GM23338 (cell line): ENCODE measurements around the gene VILL. TPM values are rescaled to one million over a fixed set of nuclear protein-coding genes. Genes with fewer than 3 reads are reported as not detected.
A peak's percentile ranks its signal among the peaks of the same experiment; 100 is the strongest.

Experiments
- ATAC-seq: fragments of 200-7000 bp; cut with Tn5 transposase; 3 replicates; pipeline ENCODE4 v1.9.1; 2020
- DNase-seq: peaks from one replicate; pipeline ENCODE4 v3.0.0-alpha.2; 2015; ENCODE audit warnings: low spot score
- H2AFZ ChIP-seq: fragments of 200-600 bp; sonication (generic); 2 replicates; pipeline ENCODE4 v1.8.0; 2016; ENCODE audit warnings: antibody characterized with exemption, mild to moderate bottlenecking, moderate library complexity
- H3F3A ChIP-seq: fragments of 200-600 bp; sonication (generic); replicated peaks from 2 replicates; pipeline ENCODE4 v1.8.0; 2017; ENCODE audit warnings: antibody characterized with exemption, mixed run types, low read depth
- H3K27ac ChIP-seq: fragments of 200-600 bp; sonication (generic); 2 replicates; pipeline ENCODE4 v1.6.1; 2016; ENCODE audit warnings: low read depth
- H3K27me3 ChIP-seq: fragments of 200-600 bp; sonication (generic); 2 replicates; pipeline ENCODE4 v1.8.0; 2016; ENCODE audit warnings: mild to moderate bottlenecking, mixed run types, moderate library complexity; ENCODE audit not compliant: insufficient read depth
- H3K36me3 ChIP-seq: fragments of 200-600 bp; sonication (generic); 2 replicates; pipeline ENCODE4 v1.8.0; 2016; ENCODE audit warnings: mild to moderate bottlenecking; ENCODE audit not compliant: insufficient read depth
- H3K4me1 ChIP-seq: fragments of 200-600 bp; sonication (generic); 2 replicates; pipeline ENCODE4 v1.8.0; 2016; ENCODE audit warnings: mild to moderate bottlenecking, moderate library complexity; ENCODE audit not compliant: insufficient read depth
- H3K4me2 ChIP-seq: fragments of 200-600 bp; sonication (generic); 2 replicates; pipeline ENCODE4 v1.7.1; 2017; ENCODE audit warnings: mixed run types
- H3K4me3 ChIP-seq: fragments of 200-600 bp; sonication (generic); 2 replicates; pipeline ENCODE4 v1.6.1; 2016; ENCODE audit warnings: mixed run types
- H3K79me2 ChIP-seq: fragments of 200-600 bp; sonication (generic); replicated peaks from 2 replicates; pipeline ENCODE4 v1.8.0; 2017; ENCODE audit warnings: mild to moderate bottlenecking; ENCODE audit not compliant: insufficient read depth
- H3K9me2 ChIP-seq: fragments of 200-600 bp; sonication (generic); 2 replicates; pipeline ENCODE4 v1.8.0; 2017; ENCODE audit not compliant: insufficient read depth
- H4K20me1 ChIP-seq: fragments of 200-600 bp; sonication (generic); replicated peaks from 2 replicates; pipeline ENCODE4 v1.8.0; 2017; ENCODE audit warnings: mild to moderate bottlenecking; ENCODE audit not compliant: insufficient read depth
- H3K27ac Mint-ChIP-seq: 2 replicates; pipeline ENCODE4 v1.8.0; 2020; ENCODE audit warnings: inconsistent platforms, mild to moderate bottlenecking, moderate library complexity, mixed read lengths
- H3K27me3 Mint-ChIP-seq: 3 replicates; pipeline ENCODE4 v1.8.0; 2022; ENCODE audit warnings: low read depth, mild to moderate bottlenecking, moderate library complexity, mixed read lengths, inconsistent platforms; ENCODE audit not compliant: insufficient read depth, poor library complexity
- H3K36me3 Mint-ChIP-seq: 3 replicates; pipeline ENCODE4 v1.8.0; 2021; ENCODE audit warnings: low read depth, mild to moderate bottlenecking, inconsistent platforms, moderate library complexity, mixed read lengths
- H3K4me1 Mint-ChIP-seq: 3 replicates; pipeline ENCODE4 v1.8.0; 2020; ENCODE audit warnings: mild to moderate bottlenecking, inconsistent platforms, mixed read lengths
- H3K4me3 Mint-ChIP-seq: 3 replicates; pipeline ENCODE4 v1.8.0; 2021; ENCODE audit warnings: moderate library complexity, mild to moderate bottlenecking, inconsistent platforms, mixed read lengths
- H3K9me3 Mint-ChIP-seq: 3 replicates; pipeline ENCODE4 v1.8.0; 2020; ENCODE audit warnings: moderate library complexity, mild to moderate bottlenecking, inconsistent platforms, mixed read lengths
- CREB1 ChIP-seq: fragments of 250-450 bp; sonication (Bioruptor Pico); IDR thresholded peaks from 2 replicates; pipeline ENCODE4 v1.5.0; 2020; ENCODE audit warnings: low read depth, mild to moderate bottlenecking, moderate library complexity
- CTCF ChIP-seq, 2 experiments: fragments of 200-600 bp in 1 of 2; sonication (generic) in 1 of 2; conservative IDR thresholded peaks; 2 replicates each; pipeline versions ENCODE4 v1.5.1 to v1.6.1; 2016 to 2017; ENCODE audit warnings: antibody characterized with exemption in 2 of 2, low read depth in 2 of 2, mild to moderate bottlenecking in 2 of 2, moderate library complexity in 1 of 2
- EZH2 ChIP-seq: fragments of 200-600 bp; sonication (generic); IDR thresholded peaks from one replicate; pipeline ENCODE4 v1.8.0; 2017; ENCODE audit warnings: antibody characterized with exemption, mild to moderate bottlenecking, low read depth; ENCODE audit not compliant: unreplicated experiment
- EZH2phosphoT487 ChIP-seq: fragments of 200-600 bp; sonication (generic); IDR thresholded peaks from one replicate; pipeline ENCODE4 v1.8.1; 2018; ENCODE audit warnings: antibody characterized with exemption; ENCODE audit not compliant: unreplicated experiment
- JUNB ChIP-seq: IDR thresholded peaks from one replicate; pipeline ENCODE4 v1.6.1; 2016; ENCODE audit warnings: antibody characterized with exemption; ENCODE audit not compliant: unreplicated experiment
- NANOG ChIP-seq: IDR thresholded peaks from 2 replicates; pipeline ENCODE4 v1.6.1; 2016; ENCODE audit warnings: antibody characterized with exemption, borderline replicate concordance
- POLR2AphosphoS5 ChIP-seq: IDR thresholded peaks from 2 replicates; pipeline ENCODE4 v1.6.1; 2016; ENCODE audit warnings: antibody characterized with exemption, low read depth
- REST ChIP-seq: IDR thresholded peaks from one replicate; pipeline ENCODE4 v1.6.1; 2018; ENCODE audit warnings: antibody characterized with exemption; ENCODE audit not compliant: unreplicated experiment
- STAT1 ChIP-seq: IDR thresholded peaks from one replicate; pipeline ENCODE4 v1.6.1; 2016; ENCODE audit warnings: antibody characterized with exemption; ENCODE audit not compliant: unreplicated experiment
- ZNF114 ChIP-seq: fragments of 250-450 bp; sonication (Bioruptor Pico); IDR thresholded peaks from 2 replicates; pipeline ENCODE4 v1.5.0; 2020; ENCODE audit warnings: mild to moderate bottlenecking, moderate library complexity
- ZNF331 ChIP-seq: fragments of 250-450 bp; sonication (Bioruptor Pico); IDR thresholded peaks from 2 replicates; pipeline ENCODE4 v1.5.0; 2020; ENCODE audit warnings: low read depth, mild to moderate bottlenecking, moderate library complexity
- polyA plus RNA-seq: library from polyadenylated mRNA; unstranded; fragments of >200 nt; fragmentation: Nextera tagmentation; extraction: Ambion mirVana; gene quantifications from 2 replicates; pipeline ENCODE4 v1.2.1, GENCODE V29; 2016
- total RNA-seq: library from RNA; depleted of rRNA; stranded (reverse); fragments of >200 nt; shearing (Covaris generic); gene quantifications from 2 replicates; pipeline ENCODE4 v1.2.3, GENCODE V29; 2014
- TF ChIP-seq, protein P1 (sequence below): IDR thresholded peaks from 2 replicates; pipeline ENCODE4 v1.6.1; 2016; ENCODE audit warnings: antibody characterized with exemption

VILL gene
- total and polyA plus RNA-seq, 2 experiments from 2014 or later: 2.7 to 9.8 TPM

DNA sequence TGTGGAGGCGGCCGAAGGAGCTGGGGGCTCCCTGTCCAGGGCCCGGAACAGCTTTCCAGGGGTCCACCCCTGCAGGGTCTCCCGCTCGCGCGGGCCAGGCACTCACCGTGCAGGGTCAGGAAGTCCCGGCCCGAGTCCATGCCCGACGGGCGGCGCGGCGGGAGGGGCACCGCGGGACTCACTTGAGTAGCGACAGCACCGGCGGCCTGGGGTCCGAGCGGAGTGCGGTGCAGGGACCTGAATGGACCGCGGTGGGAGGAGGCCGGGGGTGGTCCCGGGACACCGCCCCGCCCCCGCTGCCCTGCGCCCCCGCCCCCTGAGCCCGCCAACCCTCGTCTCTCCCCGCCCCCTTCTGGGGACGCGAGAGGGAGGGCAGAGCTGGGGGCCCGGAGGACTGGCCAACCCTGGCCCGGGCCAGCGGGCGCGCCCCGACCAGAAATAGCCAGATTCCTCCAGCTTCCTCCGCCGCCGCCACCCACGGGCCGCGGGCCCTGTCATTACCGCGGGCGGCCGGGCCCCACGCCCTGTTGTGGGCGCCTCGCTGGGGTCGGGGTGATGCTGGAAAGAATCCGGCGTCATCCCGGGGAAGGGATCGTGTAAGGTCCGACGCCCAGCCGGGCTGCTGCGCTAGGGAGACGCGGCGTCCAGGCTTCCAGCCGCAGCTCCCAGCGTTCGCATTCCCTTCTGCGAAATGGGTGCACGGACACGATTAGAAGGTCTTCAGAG is 39.0 kb downstream of the VILL start, which contains the start of gene PLCD1:
PLCD1 (minus strand) TSS at position 243 of the 726 bp plus-strand sequence; CDS start at position 140, 103 bp downstream.
- DNase-seq (peak; percentile 90), ATAC-seq (peak; percentile 54)
- Mint-ChIP-seq H3K4me3 (peak within 1 kb of the TSS; percentile 71), H3K27me3 (peaks cover 48% of the 10 kb centered on the region), H3K27ac (no peak within 1 kb of the TSS), H3K4me1 (peaks cover 6% of the 10 kb centered on the region), H3K9me3 (no peaks in the 10 kb centered on the region; the same call in 2 of the 3 replicates), H3K36me3 (no peaks in the 10 kb centered on the region)
- H3F3A ChIP-seq: no peaks in the 10 kb centered on the region
- peak within 1 kb of the TSS; percentile 88 for H3K4me2 ChIP-seq
- TF ChIP-seq CREB1 (CRISPR knock-in tag) (0 out of 2 replicates have a peak, but pooled peaks have one; percentile 21), POLR2AphosphoS5 (peak; percentile 81), STAT1 (no peak)
- no peaks in the 10 kb centered on the region; the same call in 1 of the 2 replicates for H4K20me1 ChIP-seq
- H3K27ac ChIP-seq: no peak within 1 kb of the TSS
- peaks cover 6% of the 10 kb centered on the region for H3K4me1 ChIP-seq
- H3K9me2 ChIP-seq: no peaks in the 10 kb centered on the region
- H3K4me3 ChIP-seq: peak within 1 kb of the TSS; percentile 79
- H3K79me2 ChIP-seq: no peaks in the 10 kb centered on the region
- no peaks in the 10 kb centered on the region for H3K36me3 ChIP-seq
- H3K27me3 ChIP-seq: peaks cover 64% of the 10 kb centered on the region
- H2AFZ ChIP-seq: peak within 1 kb of the TSS; percentile 88; the same call in 1 of the 2 replicates

- no peak overlapping the region for H3K27ac Mint-ChIP-seq
- peaks cover 48% of the 10 kb centered on the region for H3K27me3 Mint-ChIP-seq
- TF ChIP-seq ZNF331 (CRISPR knock-in tag) (no peak), REST (no peak), ZNF114 (CRISPR knock-in tag) (no peak), EZH2phosphoT487 (no peak), POLR2AphosphoS5 (no peak), CREB1 (CRISPR knock-in tag) (no peak), JUNB (no peak), STAT1 (no peak), EZH2 (no peak), CTCF (conservative IDR thresholded peaks at IDR 0.05; ENCODE audit: low read depth in 2 of 2) (no peak), NANOG (no peak)
- TF ChIP-seq, protein P1, sequence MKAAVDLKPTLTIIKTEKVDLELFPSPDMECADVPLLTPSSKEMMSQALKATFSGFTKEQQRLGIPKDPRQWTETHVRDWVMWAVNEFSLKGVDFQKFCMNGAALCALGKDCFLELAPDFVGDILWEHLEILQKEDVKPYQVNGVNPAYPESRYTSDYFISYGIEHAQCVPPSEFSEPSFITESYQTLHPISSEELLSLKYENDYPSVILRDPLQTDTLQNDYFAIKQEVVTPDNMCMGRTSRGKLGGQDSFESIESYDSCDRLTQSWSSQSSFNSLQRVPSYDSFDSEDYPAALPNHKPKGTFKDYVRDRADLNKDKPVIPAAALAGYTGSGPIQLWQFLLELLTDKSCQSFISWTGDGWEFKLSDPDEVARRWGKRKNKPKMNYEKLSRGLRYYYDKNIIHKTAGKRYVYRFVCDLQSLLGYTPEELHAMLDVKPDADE: no peak
Measured at GRCh38 chr3:38030126-38031021, 39.8 kb downstream of the VILL start.

More at GRCh38 chr3:38030126-38031021, 39.8 kb downstream of the VILL start:
- Mint-ChIP-seq H3K9me3 (no peaks in the 10 kb centered on the region; the same call in 2 of the 3 replicates), H3K36me3 (no peaks in the 10 kb centered on the region), H3K4me3 (peak overlapping the region; percentile 63; the same call in 2 of the 3 replicates), H3K4me1 (peaks cover 6% of the 10 kb centered on the region)
- no peaks in the 10 kb centered on the region for H3F3A ChIP-seq
- no peaks in the 10 kb centered on the region for H3K36me3 ChIP-seq
- ATAC-seq: no peak
- no peaks in the 10 kb centered on the region for H3K9me2 ChIP-seq
- H3K4me3 ChIP-seq: peak overlapping the region; percentile 79
- no peak for DNase-seq
- H2AFZ ChIP-seq: peak overlapping the region; percentile 88; the same call in 1 of the 2 replicates
- H3K27me3 ChIP-seq: peaks cover 63% of the 10 kb centered on the region
- peak overlapping the region; percentile 81 for H3K4me2 ChIP-seq
- H3K27ac ChIP-seq: no peak overlapping the region
- H3K79me2 ChIP-seq: no peaks in the 10 kb centered on the region
- H3K4me1 ChIP-seq: peaks cover 6% of the 10 kb centered on the region
- H4K20me1 ChIP-seq: no peaks in the 10 kb centered on the region; the same call in 1 of the 2 replicates
